Osteoblast (primary cell): Measurements from ENCODE around the gene SLC15A1. TPM values are rescaled to one million over a fixed set of nuclear protein-coding genes. Genes with fewer than 3 reads are reported as not detected.

Experiments used
- DNase-seq: peaks from one replicate; pipeline ENCODE4 v3.0.0; 2011; ENCODE audit warnings: low spot score, mixed read lengths; ENCODE audit not compliant: insufficient read length; ENCODE audit errors: missing footprints
- H2AFZ ChIP-seq: 2 replicates; pipeline ENCODE4 v1.6.0; 2011; ENCODE audit warnings: mild to moderate bottlenecking, low read length
- H3K27ac ChIP-seq: 2 replicates; pipeline ENCODE4 v1.5.1; 2011; ENCODE audit warnings: mild to moderate bottlenecking, low read depth, low read length, moderate library complexity
- H3K27me3 ChIP-seq: 2 replicates; pipeline ENCODE4 v1.6.0; 2012; ENCODE audit warnings: mild to moderate bottlenecking, control low read depth, inconsistent platforms, low read length, moderate library complexity; ENCODE audit not compliant: insufficient read depth
- H3K36me3 ChIP-seq: 2 replicates; pipeline ENCODE4 v1.5.1; 2011; ENCODE audit warnings: mild to moderate bottlenecking, low read length, control low read depth, moderate library complexity; ENCODE audit not compliant: insufficient read depth
- H3K4me1 ChIP-seq: 2 replicates; pipeline ENCODE4 v1.5.1; 2011; ENCODE audit warnings: mild to moderate bottlenecking, low read length, control low read depth, moderate library complexity; ENCODE audit not compliant: insufficient read depth
- H3K4me2 ChIP-seq: 2 replicates; pipeline ENCODE4 v1.6.0; 2011; ENCODE audit warnings: mild to moderate bottlenecking, low read length; ENCODE audit not compliant: insufficient read depth
- H3K4me3 ChIP-seq: fragments of 200-600 bp; sonication (generic); 3 replicates; pipeline ENCODE4 v1.5.1; 2012; ENCODE audit warnings: mild to moderate bottlenecking, low read length, inconsistent platforms; ENCODE audit not compliant: insufficient read depth
- H3K79me2 ChIP-seq: 2 replicates; pipeline ENCODE4 v1.6.0; 2012; ENCODE audit warnings: mild to moderate bottlenecking, low read length, control low read depth, inconsistent platforms; ENCODE audit not compliant: insufficient read depth
- H3K9me3 ChIP-seq: 2 replicates; pipeline ENCODE4 v1.5.1; 2011; ENCODE audit warnings: low read depth, low read length, control low read depth
- H4K20me1 ChIP-seq: 2 replicates; pipeline ENCODE4 v1.6.0; 2012; ENCODE audit warnings: mild to moderate bottlenecking, low read length, control low read depth; ENCODE audit not compliant: insufficient read depth
- total RNA-seq: library from RNA; depleted of rRNA; stranded (reverse); fragments of >200 nt; gene quantifications from 2 replicates; pipeline ENCODE4 v1.2.3, GENCODE V29; 2012
- TF ChIP-seq, protein P1 (sequence below): IDR thresholded peaks from 2 replicates; pipeline ENCODE4 v1.5.1; 2011; ENCODE audit warnings: mild to moderate bottlenecking, low read depth, low read length, moderate library complexity; ENCODE audit errors: extremely low read depth

The SLC15A1 gene
- total RNA-seq, 1 donor = not detected

DNA sequence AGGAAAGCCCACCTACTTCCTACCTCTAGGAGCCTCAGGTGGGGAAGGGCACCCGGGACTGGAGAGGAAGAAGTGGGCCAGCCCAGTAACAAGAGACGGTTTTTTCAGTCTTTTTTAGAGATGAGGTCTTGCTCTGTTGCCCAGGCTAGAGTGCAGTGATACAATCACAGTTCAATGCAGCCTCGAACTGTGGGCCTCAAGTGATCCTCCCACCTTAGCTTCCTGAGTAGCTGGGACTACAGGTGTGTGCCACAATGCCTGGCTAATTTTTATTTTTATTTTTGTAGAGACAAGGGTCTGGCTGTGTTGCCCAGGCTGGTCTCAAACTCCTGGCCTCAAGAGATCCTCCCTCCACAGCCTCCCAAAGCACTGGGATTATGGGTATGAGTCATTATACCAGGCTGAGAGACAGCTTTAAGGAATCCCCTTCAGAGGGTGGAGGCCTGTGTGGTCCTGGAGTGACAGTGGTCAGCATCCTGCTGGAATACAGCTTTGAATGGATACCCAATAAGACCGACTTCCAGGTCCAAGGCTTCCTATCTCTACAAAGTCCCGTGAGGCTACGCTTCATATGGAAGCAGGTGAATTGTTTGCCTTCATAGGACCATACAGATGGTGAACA is 63.0 kb downstream of the SLC15A1 start:
- Histone ChIP-seq H2AFZ (no peak overlapping the region), H3K79me2 (no peaks in the 10 kb centered on the region), H3K9me3 (no peaks in the 10 kb centered on the region), H3K4me3 (no peak overlapping the region), H3K27ac (no peak overlapping the region), H3K4me2 (no peak overlapping the region), H3K4me1 (no peaks in the 10 kb centered on the region), H3K27me3 (peaks cover 11% of the 10 kb centered on the region), H4K20me1 (no peaks in the 10 kb centered on the region), H3K36me3 (no peaks in the 10 kb centered on the region)
- DNase-seq = no peak
- TF ChIP-seq, protein P1, sequence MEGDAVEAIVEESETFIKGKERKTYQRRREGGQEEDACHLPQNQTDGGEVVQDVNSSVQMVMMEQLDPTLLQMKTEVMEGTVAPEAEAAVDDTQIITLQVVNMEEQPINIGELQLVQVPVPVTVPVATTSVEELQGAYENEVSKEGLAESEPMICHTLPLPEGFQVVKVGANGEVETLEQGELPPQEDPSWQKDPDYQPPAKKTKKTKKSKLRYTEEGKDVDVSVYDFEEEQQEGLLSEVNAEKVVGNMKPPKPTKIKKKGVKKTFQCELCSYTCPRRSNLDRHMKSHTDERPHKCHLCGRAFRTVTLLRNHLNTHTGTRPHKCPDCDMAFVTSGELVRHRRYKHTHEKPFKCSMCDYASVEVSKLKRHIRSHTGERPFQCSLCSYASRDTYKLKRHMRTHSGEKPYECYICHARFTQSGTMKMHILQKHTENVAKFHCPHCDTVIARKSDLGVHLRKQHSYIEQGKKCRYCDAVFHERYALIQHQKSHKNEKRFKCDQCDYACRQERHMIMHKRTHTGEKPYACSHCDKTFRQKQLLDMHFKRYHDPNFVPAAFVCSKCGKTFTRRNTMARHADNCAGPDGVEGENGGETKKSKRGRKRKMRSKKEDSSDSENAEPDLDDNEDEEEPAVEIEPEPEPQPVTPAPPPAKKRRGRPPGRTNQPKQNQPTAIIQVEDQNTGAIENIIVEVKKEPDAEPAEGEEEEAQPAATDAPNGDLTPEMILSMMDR = no peak

GRCh38 chr13:98688373-98688772 is 64.1 kb downstream of the SLC15A1 start:
- Histone ChIP-seq H3K4me2 (no peak overlapping the region), H3K36me3 (no peaks in the 10 kb centered on the region), H3K79me2 (no peaks in the 10 kb centered on the region), H3K27me3 (peaks cover 11% of the 10 kb centered on the region), H3K27ac (no peak overlapping the region), H2AFZ (no peak overlapping the region), H3K4me3 (no peak overlapping the region), H3K4me1 (no peaks in the 10 kb centered on the region), H4K20me1 (no peaks in the 10 kb centered on the region), H3K9me3 (no peaks in the 10 kb centered on the region)
- TF ChIP-seq, protein P1 = no peak
- DNase-seq = no peak

DNA sequence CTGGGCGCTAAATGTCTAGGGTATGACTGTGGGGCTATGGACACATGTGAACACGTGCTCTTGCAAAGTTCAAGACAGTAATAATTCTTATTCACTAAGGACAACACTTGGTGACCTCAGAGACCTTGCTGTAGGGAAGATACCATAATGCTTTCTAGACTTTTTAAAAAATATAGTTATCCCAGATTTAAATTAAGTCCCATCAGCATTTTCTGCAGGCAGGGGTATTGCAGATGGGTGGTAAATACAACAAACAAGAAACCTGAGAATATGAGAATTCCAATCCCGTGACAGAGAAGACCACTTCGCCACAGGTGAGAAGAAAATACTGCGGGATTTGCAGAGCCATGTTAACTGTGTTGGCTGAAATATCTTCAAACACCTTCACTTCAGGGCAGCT is 65.2 kb downstream of the SLC15A1 start:
- Histone ChIP-seq H3K4me2 (no peak overlapping the region), H4K20me1 (no peaks in the 10 kb centered on the region), H3K27me3 (peaks cover 11% of the 10 kb centered on the region), H3K9me3 (no peaks in the 10 kb centered on the region), H3K79me2 (no peaks in the 10 kb centered on the region), H3K4me1 (no peaks in the 10 kb centered on the region), H3K27ac (no peak overlapping the region), H3K4me3 (no peak overlapping the region), H3K36me3 (no peaks in the 10 kb centered on the region), H2AFZ (no peak overlapping the region)
- peak; percentile 57 for DNase-seq
- TF ChIP-seq, protein P1 = no peak

DNA sequence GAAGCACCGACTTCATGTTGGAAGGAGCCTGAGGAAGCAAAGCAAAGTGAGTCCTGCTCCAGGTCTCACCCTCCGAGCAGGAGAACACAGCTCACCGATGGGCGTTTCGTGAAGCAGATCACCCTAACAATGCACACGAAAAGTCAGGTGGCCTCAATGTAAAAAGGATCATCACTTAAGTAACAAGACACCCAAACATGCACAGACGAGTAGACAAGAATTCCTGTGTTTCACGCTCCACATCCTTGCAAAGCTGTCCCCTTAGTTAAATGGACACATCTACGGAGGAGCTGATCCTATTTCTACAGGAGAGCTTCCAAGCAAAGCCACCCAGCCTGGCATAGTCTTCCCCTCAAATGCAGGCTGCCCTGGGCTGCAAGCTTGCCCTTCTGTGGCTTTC is 66.2 kb downstream of the SLC15A1 start:
- Histone ChIP-seq H3K4me2 (no peak overlapping the region), H3K27ac (no peak overlapping the region), H2AFZ (no peak overlapping the region), H3K9me3 (no peaks in the 10 kb centered on the region), H3K27me3 (peaks cover 11% of the 10 kb centered on the region), H3K4me3 (no peak overlapping the region), H3K79me2 (no peaks in the 10 kb centered on the region), H4K20me1 (no peaks in the 10 kb centered on the region), H3K4me1 (no peaks in the 10 kb centered on the region), H3K36me3 (no peaks in the 10 kb centered on the region)
- DNase-seq = no peak
- TF ChIP-seq, protein P1 = no peak
